NK-92 treated with Interleukin-12 subunit alpha and Interleukin-12 subunit beta, amount 100 ng/mL, for 24 hours (cell line): Measurements from ENCODE around the gene VPREB3.
A peak's percentile ranks its signal among the peaks of the same experiment; 100 is the strongest.

Experiments
- DNase-seq: peaks from one replicate; lab custom pipeline; 2025; lab: John Stamatoyannopoulos, UW

VPREB3 gene

GRCh38 chr22:23782703-23783102 is 28.5 kb upstream of the VPREB3 start:
- no peak for DNase-seq

GRCh38 chr22:23782252-23782651 is 28.0 kb upstream of the VPREB3 start:
- DNase-seq, result no peak

- no peak for DNase-seq
Measured at GRCh38 chr22:23781511-23782183, 27.4 kb upstream of the VPREB3 start.

- no peak for DNase-seq
Measured at GRCh38 chr22:23781065-23781464, 26.8 kb upstream of the VPREB3 start.

GRCh38 chr22:23780146-23780748 is 26.0 kb upstream of the VPREB3 start:
- no peak for DNase-seq

- DNase-seq, result no peak
Measured at GRCh38 chr22:23779731-23780130, 25.5 kb upstream of the VPREB3 start.

- no peak for DNase-seq
Measured at GRCh38 chr22:23779083-23779482, 24.9 kb upstream of the VPREB3 start.

GRCh38 chr22:23778577-23778900 is 24.3 kb upstream of the VPREB3 start:
- no peak for DNase-seq

- DNase-seq, result no peak
Measured at GRCh38 chr22:23777776-23778576, 23.8 kb upstream of the VPREB3 start.

GRCh38 chr22:23775779-23776375 is 21.7 kb upstream of the VPREB3 start:
- no peak for DNase-seq

GRCh38 chr22:23774922-23775436 is 20.8 kb upstream of the VPREB3 start:
- no peak for DNase-seq

GRCh38 chr22:23774114-23774921 is 20.1 kb upstream of the VPREB3 start:
- DNase-seq, result no peak

GRCh38 chr22:23773483-23774113 is 19.4 kb upstream of the VPREB3 start:
- no peak for DNase-seq

- no peak for DNase-seq
Measured at GRCh38 chr22:23772649-23773473, 18.6 kb upstream of the VPREB3 start, which contains the start of gene MMP11. TSS of gene MMP11 (plus strand) at chr22:23772849. CDS start at chr22:23772871, 22 bp downstream.

GRCh38 chr22:23772315-23772648 is 18.1 kb upstream of the VPREB3 start:
- no peak for DNase-seq

GRCh38 chr22:23769321-23769965 is 15.2 kb upstream of the VPREB3 start:
- no peak for DNase-seq

GRCh38 chr22:23767673-23768548 is 13.7 kb upstream of the VPREB3 start, which contains the start of gene CHCHD10:
TSS of gene CHCHD10 (minus strand) at chr22:23767972. CDS start at chr22:23767874, 98 bp downstream.
- DNase-seq, result peak; percentile 45

GRCh38 chr22:23767303-23767672 is 13.1 kb upstream of the VPREB3 start:
- no peak for DNase-seq
